Spleen (tissue), 11 donors: ENCODE measurements around the gene CERS3. TPM values are rescaled to one million over a fixed set of nuclear protein-coding genes. Genes with fewer than 3 reads are reported as not detected.

Source experiments
- DNase-seq: peaks from one replicate; pipeline ENCODE4 v3.0.0-alpha.2; 2020
- H3K27ac ChIP-seq, 8 donors: fragments of 200-600 bp; sonication (generic) in 7 of 8; 1 replicate in 4 of 8; 2 replicates in 4 of 8; pipeline versions ENCODE4 v1.5.0 to v1.8.0; 2016 to 2021; ENCODE audit warnings: inconsistent platforms in 4 of 8, mild to moderate bottlenecking in 4 of 8, moderate library complexity in 1 of 8
- H3K27me3 ChIP-seq, 7 donors: fragments of 200-600 bp; sonication (generic) in 6 of 7; replicated peaks in 1 of 7; 1 replicate in 4 of 7; 2 replicates in 3 of 7; pipeline versions ENCODE4 v1.5.0 to v1.8.0; 2016 to 2021; ENCODE audit warnings: inconsistent platforms in 3 of 7, mild to moderate bottlenecking in 1 of 7
- H3K36me3 ChIP-seq, 6 donors: fragments of 200-600 bp; sonication (generic) in 5 of 6; 1 replicate in 4 of 6; 2 replicates in 2 of 6; pipeline versions ENCODE4 v1.5.0 to v1.8.0; 2016 to 2021; ENCODE audit warnings: inconsistent platforms in 2 of 6
- H3K4me1 ChIP-seq, 6 donors: fragments of 200-600 bp; sonication (generic) in 5 of 6; 1 replicate in 3 of 6; 2 replicates in 3 of 6; pipeline versions ENCODE4 v1.5.0 to v1.8.0; 2016 to 2021; ENCODE audit warnings: inconsistent platforms in 3 of 6
- H3K4me3 ChIP-seq, 8 donors: fragments of 200-600 bp; sonication (generic) in 7 of 8; 1 replicate in 4 of 8; 2 replicates in 4 of 8; pipeline versions ENCODE4 v1.5.0 to v1.8.0; 2016 to 2021; ENCODE audit warnings: inconsistent platforms in 4 of 8, mild to moderate bottlenecking in 4 of 8, moderate library complexity in 2 of 8
- H3K9me3 ChIP-seq, 8 donors: fragments of 200-600 bp; sonication (generic) in 7 of 8; 1 replicate in 4 of 8; 2 replicates in 4 of 8; pipeline versions ENCODE4 v1.5.0 to v1.8.0; 2016 to 2021; ENCODE audit warnings: inconsistent platforms in 4 of 8
- CTCF ChIP-seq, 11 experiments: fragments of 200-600 bp in 7 of 11; fragments of 450-650 bp in 4 of 11; sonication (generic) in 4 of 11; IDR thresholded peaks in 8 of 11; conservative IDR thresholded peaks in 3 of 11; 1 replicate in 7 of 11; 2 replicates in 4 of 11; pipeline versions ENCODE4 v1.4.0 to v1.8.0; 2016 to 2021; ENCODE audit warnings: antibody characterized with exemption in 11 of 11, inconsistent platforms in 4 of 11, mild to moderate bottlenecking in 1 of 11
- POLR2A ChIP-seq, 3 donors: fragments of 450-650 bp; IDR thresholded peaks; one replicate each; pipeline ENCODE4 v1.5.1; 2017; ENCODE audit warnings: antibody characterized with exemption in 3 of 3, mild to moderate bottlenecking in 1 of 3
- POLR2AphosphoS5 ChIP-seq, 3 donors: sonication (generic); formaldehyde crosslinking; IDR thresholded peaks; one replicate each; pipeline ENCODE4 v1.5.1; 2017; ENCODE audit warnings: antibody characterized with exemption in 3 of 3
- WGBS, 5 donors: extraction: QIAGEN DNeasy Blood & Tissue Kit in 3 of 5; methylation state at CpG; one replicate each; pipeline versions ENCODE4 v1.1.5 to v1.1.7; 2013 to 2018; 5-methylcytosine and 5-hydroxymethylcytosine counted together
- intact Hi-C: fragments of 100-400 bp; cut with DNase I; formaldehyde crosslinking; loops from one replicate; pipeline ENCODE4 v1.15.0; 2023; ENCODE audit warnings: low total_unique reads
- polyA plus RNA-seq, 3 donors: library from polyadenylated mRNA; stranded (reverse); fragments of 200-250 nt; gene quantifications; one replicate each; pipeline ENCODE4 v1.2.1, GENCODE V29; 2013
- total RNA-seq, 7 donors: library from RNA; depleted of rRNA in 3 of 7; stranded (reverse); fragments of >200 nt in 3 of 7; fragmentation: NEBNext Ultra II Directional in 4 of 7; extraction: Animal tissue kit (Norgen Biotek cat#: 25700) in 4 of 7; gene quantifications; one replicate each; pipeline versions ENCODE4 v1.1.0 to v1.2.1, GENCODE V29; 2016 to 2021
- donor health status: healthy with polysubstance abuse.
- donor health status: DM: no; HTN: no; CAD: no; lungs with moderate emphysema.
- donor health status: DM: no; HTN: no; CAD: no.
- donor health status: Bipolar disorder and iron deficiency.
- donor health status: healthy.
- donor health status: DM: no; HTN: no; CAD: no.
- donor health status: DM: yes; HTN: yes; CAD: no.

The CERS3 gene
- total and polyA plus RNA-seq, 10 donors, result 0.04 to 0.41 (median 0.23) TPM; not detected in 4

- H3K27me3 ChIP-seq, result peaks cover 0 to 6% (median 0%) of the 10 kb centered on the region in 7 donors
- no peaks in the 10 kb centered on the region for H3K9me3 ChIP-seq
- WGBS, 5 donors, result 64 to 83% (median 72%) methylated on average over 4 of the region's 4 CpGs
- intact Hi-C loops, result no loop called here
- H3K4me3 ChIP-seq, result no peak overlapping the region
- peaks cover 0 to 11% (median 5%) of the 10 kb centered on the region in 6 donors for H3K4me1 ChIP-seq
- no peak overlapping the region for H3K27ac ChIP-seq
- TF ChIP-seq POLR2A (IDR thresholded peaks at IDR 0.05), result no peak
- no peak for TF ChIP-seq CTCF (IDR thresholded peaks at IDR 0.05 in 8 of 11, conservative IDR thresholded peaks at IDR 0.05 in 3 of 11)
- no peak for TF ChIP-seq POLR2AphosphoS5 (IDR thresholded peaks at IDR 0.05)
- no peaks in the 10 kb centered on the region for H3K36me3 ChIP-seq
- no peak for DNase-seq
These were observed 2.5 kb upstream of the CERS3 start for GRCh38 chr15:100531204-100531603.

GRCh38 chr15:100529556-100529955 lies 806 bp upstream of the CERS3 start:
- WGBS, 5 donors, result 91 to 99% (median 95%) methylated on average over 2 of the region's 2 CpGs
- intact Hi-C loops, result no loop called here

DNA sequence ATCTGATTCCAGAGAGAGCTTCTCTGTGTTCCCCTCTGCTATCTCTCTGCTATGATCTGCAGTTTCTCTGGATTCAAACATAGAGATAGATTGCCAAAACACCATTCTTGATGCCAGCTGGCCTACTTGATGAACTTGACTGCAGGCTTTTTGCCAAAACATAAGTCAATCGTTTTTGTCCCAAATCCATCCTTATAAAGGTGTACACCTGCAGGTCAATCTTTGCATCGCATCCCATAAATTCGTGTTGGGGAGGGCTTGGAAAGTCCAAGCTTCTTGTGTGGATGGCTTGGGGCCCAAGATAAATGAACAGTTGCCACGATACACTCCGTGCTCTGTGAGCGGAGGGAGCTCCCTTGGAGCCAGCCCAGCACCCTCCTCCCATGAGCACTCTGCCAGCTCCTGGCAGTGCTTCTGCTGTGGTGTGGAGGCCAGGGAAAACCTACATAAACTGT lies 2.7 kb downstream of the CERS3 start:
- WGBS, 5 donors, result 56 to 72% (median 70%) methylated on average over 6 of the region's 6 CpGs
- intact Hi-C loops, result no loop called here

More at GRCh38 chr15:100529556-100529955, 806 bp upstream of the CERS3 start:
- no peak overlapping the region for H3K4me3 ChIP-seq
- no peaks in the 10 kb centered on the region for H3K36me3 ChIP-seq
- H3K4me1 ChIP-seq, result peaks cover 0 to 11% (median 5%) of the 10 kb centered on the region in 6 donors
- H3K27ac ChIP-seq, result no peak overlapping the region
- H3K27me3 ChIP-seq, result peaks cover 0 to 6% (median 0%) of the 10 kb centered on the region in 7 donors
- TF ChIP-seq POLR2A (IDR thresholded peaks at IDR 0.05) (no peak), POLR2AphosphoS5 (IDR thresholded peaks at IDR 0.05) (no peak), CTCF (IDR thresholded peaks at IDR 0.05 in 8 of 11, conservative IDR thresholded peaks at IDR 0.05 in 3 of 11) (no peak)
- no peak for DNase-seq
- H3K9me3 ChIP-seq, result no peaks in the 10 kb centered on the region

More for the DNA sequence above, 2.7 kb downstream of the CERS3 start:
- Histone ChIP-seq H3K27me3 (peaks cover 0 to 6% (median 0%) of the 10 kb centered on the region in 7 donors), H3K36me3 (no peaks in the 10 kb centered on the region), H3K4me3 (no peak overlapping the region), H3K27ac (no peak overlapping the region), H3K9me3 (peaks cover 0 to 6% (median 0%) of the 10 kb centered on the region in 8 donors), H3K4me1 (peaks cover 0 to 10% (median 4%) of the 10 kb centered on the region in 6 donors)
- TF ChIP-seq POLR2A (IDR thresholded peaks at IDR 0.05) (no peak), CTCF (IDR thresholded peaks at IDR 0.05 in 8 of 11, conservative IDR thresholded peaks at IDR 0.05 in 3 of 11) (no peak), POLR2AphosphoS5 (IDR thresholded peaks at IDR 0.05) (no peak)
- no peak for DNase-seq
